ENCODE data around the gene SMIM45.
A peak's percentile ranks its signal among the peaks of the same experiment; 100 is the strongest.

SMIM45 gene

DNA sequence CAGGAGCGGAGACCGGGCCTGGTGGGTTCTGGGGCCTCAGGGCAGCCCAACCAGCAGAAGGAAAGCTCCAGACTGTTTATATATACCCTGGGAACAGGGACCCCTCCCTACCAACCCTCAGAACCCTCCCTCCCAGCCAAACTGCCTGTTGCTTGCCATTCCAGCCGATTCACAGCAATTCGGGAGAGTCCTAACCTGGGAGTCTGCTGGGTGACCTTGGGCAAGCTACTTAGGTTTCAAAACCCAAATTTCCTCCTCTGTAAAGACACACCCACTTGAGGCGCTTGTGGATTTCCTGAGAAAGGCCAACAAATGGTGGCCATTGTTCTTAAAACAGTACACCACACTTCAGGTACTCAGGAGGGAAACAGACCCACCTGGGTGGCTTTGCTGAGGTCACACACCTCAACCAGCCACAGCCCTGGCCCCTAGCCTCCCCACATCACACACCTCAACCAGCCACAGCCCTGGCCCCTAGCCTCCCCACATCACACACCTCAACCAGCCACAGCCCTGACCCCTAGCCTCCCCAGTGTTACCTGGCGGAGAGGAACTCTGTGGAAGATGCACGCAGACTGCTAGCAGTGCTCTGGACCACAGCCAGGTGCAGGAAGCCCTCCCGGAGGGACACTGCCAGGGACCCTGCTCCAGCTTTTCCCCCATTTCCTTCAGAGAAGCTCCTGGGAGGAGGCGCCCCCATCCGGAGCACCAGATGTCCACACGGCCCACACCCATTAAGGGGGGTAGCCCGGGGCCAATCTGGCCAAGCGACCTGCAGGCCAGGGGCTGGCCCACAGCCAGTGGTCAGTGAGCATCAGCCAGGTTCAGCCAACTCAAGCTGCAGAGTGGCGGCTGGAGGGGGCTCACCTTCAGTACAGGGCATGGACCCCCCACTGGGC lies 43.3 kb upstream of the SMIM45 start:
- Histone ChIP-seq H3K27ac (ENCODE audit: low read depth, low read length, poor library complexity, severe bottlenecking) (no peak overlapping the region), H3K4me1 (ENCODE audit: insufficient read depth, low read length, severe bottlenecking) (peaks cover 25% of the 10 kb centered on the region), H3K27me3 (ENCODE audit: insufficient read depth, low read length) (0 out of 2 replicates have a peak, but pooled peaks cover 8% of the 10 kb centered on the region), H3K4me3 (ENCODE audit: low read depth, low read length, poor library complexity, severe bottlenecking) (no peak overlapping the region), H2AFZ (ENCODE audit: low read length) (no peak overlapping the region), H3K9me2 (ENCODE audit: low read depth, low read length) (no peaks in the 10 kb centered on the region), H3K36me3 (ENCODE audit: insufficient read depth, low read length) (peaks cover 43% of the 10 kb centered on the region), H3K79me2 (ENCODE audit: insufficient read depth, low read length) (no peaks in the 10 kb centered on the region), H3K9me3 (ENCODE audit: low read length) (no peaks in the 10 kb centered on the region), H3K9ac (ENCODE audit: low read length) (no peak overlapping the region), H3F3A (ENCODE audit: insufficient read depth, low read length) (0 out of 2 replicates have a peak, but pooled peaks cover 3% of the 10 kb centered on the region), H3K4me2 (ENCODE audit: low read length) (no peak overlapping the region), H4K20me1 (ENCODE audit: insufficient read depth, low read length) (no peaks in the 10 kb centered on the region)
- TF ChIP-seq EZH2 (IDR thresholded peaks at IDR 0.05; ENCODE audit: borderline replicate concordance, low read length): no peak
- TF ChIP-seq, protein P1, sequence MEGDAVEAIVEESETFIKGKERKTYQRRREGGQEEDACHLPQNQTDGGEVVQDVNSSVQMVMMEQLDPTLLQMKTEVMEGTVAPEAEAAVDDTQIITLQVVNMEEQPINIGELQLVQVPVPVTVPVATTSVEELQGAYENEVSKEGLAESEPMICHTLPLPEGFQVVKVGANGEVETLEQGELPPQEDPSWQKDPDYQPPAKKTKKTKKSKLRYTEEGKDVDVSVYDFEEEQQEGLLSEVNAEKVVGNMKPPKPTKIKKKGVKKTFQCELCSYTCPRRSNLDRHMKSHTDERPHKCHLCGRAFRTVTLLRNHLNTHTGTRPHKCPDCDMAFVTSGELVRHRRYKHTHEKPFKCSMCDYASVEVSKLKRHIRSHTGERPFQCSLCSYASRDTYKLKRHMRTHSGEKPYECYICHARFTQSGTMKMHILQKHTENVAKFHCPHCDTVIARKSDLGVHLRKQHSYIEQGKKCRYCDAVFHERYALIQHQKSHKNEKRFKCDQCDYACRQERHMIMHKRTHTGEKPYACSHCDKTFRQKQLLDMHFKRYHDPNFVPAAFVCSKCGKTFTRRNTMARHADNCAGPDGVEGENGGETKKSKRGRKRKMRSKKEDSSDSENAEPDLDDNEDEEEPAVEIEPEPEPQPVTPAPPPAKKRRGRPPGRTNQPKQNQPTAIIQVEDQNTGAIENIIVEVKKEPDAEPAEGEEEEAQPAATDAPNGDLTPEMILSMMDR (IDR thresholded peaks at IDR 0.05; ENCODE audit: low read length): no peak

DNA sequence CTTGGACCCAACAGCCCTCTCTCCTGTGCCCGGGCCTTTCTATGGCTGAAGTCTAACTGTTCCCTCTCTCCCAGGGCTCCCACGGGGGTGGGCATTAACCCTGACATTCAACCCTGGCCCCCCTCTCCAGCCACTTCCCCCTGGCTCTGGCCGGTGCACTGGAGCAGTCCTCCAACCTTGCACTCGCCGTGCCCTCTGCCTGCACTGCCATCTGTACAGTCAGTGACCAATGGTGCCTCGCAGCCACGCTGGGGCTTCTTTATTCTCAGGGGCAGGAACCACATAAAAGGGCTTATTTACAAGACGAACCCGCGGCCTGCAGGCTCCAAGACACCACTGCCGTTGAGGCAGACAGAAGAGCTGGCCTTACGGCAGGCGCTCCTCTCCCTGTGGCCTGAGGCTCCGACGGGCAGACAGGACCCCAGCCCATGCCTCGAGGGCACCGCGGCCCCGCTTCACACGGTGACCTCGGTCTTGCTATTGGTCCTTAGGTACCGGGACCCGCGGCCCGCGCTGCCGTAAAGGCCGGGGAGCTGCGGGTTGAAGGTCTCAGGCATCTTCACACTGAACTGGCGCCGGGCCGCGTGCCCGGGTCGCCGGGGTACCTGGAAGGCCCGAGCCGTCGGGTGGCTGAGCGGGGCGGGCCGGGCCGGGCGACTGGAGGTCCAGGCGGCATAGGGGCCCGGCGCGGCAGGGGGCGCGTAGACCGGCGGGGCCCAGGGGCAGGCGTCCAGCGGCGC lies 42.5 kb upstream of the SMIM45 start:
- Histone ChIP-seq H3K27ac (ENCODE audit: low read depth, low read length, poor library complexity, severe bottlenecking) (no peak overlapping the region), H4K20me1 (ENCODE audit: insufficient read depth, low read length) (no peaks in the 10 kb centered on the region), H3F3A (ENCODE audit: insufficient read depth, low read length) (0 out of 2 replicates have a peak, but pooled peaks cover 3% of the 10 kb centered on the region), H3K9me2 (ENCODE audit: low read depth, low read length) (no peaks in the 10 kb centered on the region), H3K79me2 (ENCODE audit: insufficient read depth, low read length) (no peaks in the 10 kb centered on the region), H2AFZ (ENCODE audit: low read length) (no peak overlapping the region), H3K27me3 (ENCODE audit: insufficient read depth, low read length) (peaks cover 8% of the 10 kb centered on the region; the same call in 1 of the 2 replicates), H3K9me3 (ENCODE audit: low read length) (no peaks in the 10 kb centered on the region), H3K36me3 (ENCODE audit: insufficient read depth, low read length) (peaks cover 34% of the 10 kb centered on the region), H3K4me2 (ENCODE audit: low read length) (peak overlapping the region; percentile 41), H3K4me3 (ENCODE audit: low read depth, low read length, poor library complexity, severe bottlenecking) (peak overlapping the region; percentile 13), H3K9ac (ENCODE audit: low read length) (no peak overlapping the region), H3K4me1 (ENCODE audit: insufficient read depth, low read length, severe bottlenecking) (peaks cover 25% of the 10 kb centered on the region)
- TF ChIP-seq, protein P1 (IDR thresholded peaks at IDR 0.05; ENCODE audit: low read length): no peak
- TF ChIP-seq EZH2 (IDR thresholded peaks at IDR 0.05; ENCODE audit: borderline replicate concordance, low read length): no peak

DNA sequence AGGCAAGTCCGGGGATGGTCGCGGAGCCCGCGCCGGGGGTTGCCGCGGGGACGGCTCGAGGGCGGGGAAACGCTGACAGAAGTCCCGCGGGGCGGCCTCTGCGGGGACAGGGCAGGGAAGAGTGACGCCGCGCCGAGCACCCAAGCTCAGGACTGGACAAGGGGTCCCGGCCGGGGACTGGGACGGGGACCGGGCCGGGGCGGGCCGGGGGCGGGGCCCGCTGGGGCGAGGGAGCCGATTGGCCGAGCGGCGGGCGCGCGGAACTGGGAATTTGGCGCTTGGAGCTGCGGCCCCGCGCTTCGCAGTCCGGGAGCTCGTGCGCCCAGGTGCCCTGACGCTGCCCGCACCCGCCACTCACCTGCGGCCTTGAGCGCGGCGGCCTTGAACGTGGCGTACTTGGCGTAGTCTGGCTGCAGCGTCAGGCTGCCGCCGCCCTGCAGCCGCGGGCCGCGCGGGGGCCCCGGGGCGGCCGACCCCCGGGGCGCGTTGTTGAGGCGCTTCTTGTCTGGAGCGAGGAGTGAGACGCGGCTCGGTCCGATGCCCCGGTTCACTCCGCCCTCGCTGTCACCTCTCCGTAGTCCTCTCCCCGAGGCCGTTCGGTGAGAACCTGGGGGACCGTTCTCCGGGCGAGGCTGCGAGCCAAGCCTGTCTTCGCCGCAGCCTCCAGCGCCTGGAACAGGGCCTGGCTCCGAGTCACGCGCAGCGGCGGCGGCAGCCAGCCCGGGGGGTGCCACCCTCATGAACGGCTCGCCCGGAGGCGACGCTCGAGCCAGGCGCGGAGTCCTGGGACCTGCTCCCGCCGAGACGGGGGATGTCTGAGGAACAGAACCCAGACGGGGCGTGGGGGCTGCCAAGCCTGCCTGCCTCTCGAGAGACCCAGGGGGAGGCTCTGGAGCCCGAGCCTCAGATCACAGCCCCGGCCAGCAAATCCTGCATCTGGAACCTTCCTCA lies 41.6 kb upstream of the SMIM45 start:
- peak overlapping the region; percentile 13 for H3K4me3 ChIP-seq (ENCODE audit: low read depth, low read length, poor library complexity, severe bottlenecking)
- H3K9ac ChIP-seq (ENCODE audit: low read length): no peak overlapping the region
- peak overlapping the region; percentile 41 for H3K4me2 ChIP-seq (ENCODE audit: low read length)
- no peaks in the 10 kb centered on the region for H3K9me3 ChIP-seq (ENCODE audit: low read length)
- H3K27me3 ChIP-seq (ENCODE audit: insufficient read depth, low read length): peaks cover 9% of the 10 kb centered on the region; the same call in 1 of the 2 replicates
- 0 out of 2 replicates have a peak, but pooled peaks cover 3% of the 10 kb centered on the region for H3F3A ChIP-seq (ENCODE audit: insufficient read depth, low read length)
- peaks cover 26% of the 10 kb centered on the region for H3K36me3 ChIP-seq (ENCODE audit: insufficient read depth, low read length)
- H3K9me2 ChIP-seq (ENCODE audit: low read depth, low read length): no peaks in the 10 kb centered on the region
- H3K4me1 ChIP-seq (ENCODE audit: insufficient read depth, low read length, severe bottlenecking): peaks cover 28% of the 10 kb centered on the region
- H3K27ac ChIP-seq (ENCODE audit: low read depth, low read length, poor library complexity, severe bottlenecking): no peak overlapping the region
- H4K20me1 ChIP-seq (ENCODE audit: insufficient read depth, low read length): no peaks in the 10 kb centered on the region
- H2AFZ ChIP-seq (ENCODE audit: low read length): no peak overlapping the region
- no peaks in the 10 kb centered on the region for H3K79me2 ChIP-seq (ENCODE audit: insufficient read depth, low read length)
- TF ChIP-seq, protein P1 (IDR thresholded peaks at IDR 0.05; ENCODE audit: low read length): no peak
- no peak for TF ChIP-seq EZH2 (IDR thresholded peaks at IDR 0.05; ENCODE audit: borderline replicate concordance, low read length)

Data from OCI-LY1 (cell line).